Ishikawa (cell line): ENCODE measurements around the gene STEAP3.

Source experiments
- CEBPB ChIP-seq: IDR thresholded peaks from 2 replicates; pipeline ENCODE4 v1.6.1; 2012
- CREB1 ChIP-seq: IDR thresholded peaks from 2 replicates; pipeline ENCODE4 v1.6.1; 2012; ENCODE audit warnings: low read depth
- EGR1 ChIP-seq: IDR thresholded peaks from 2 replicates; pipeline ENCODE4 v1.6.1; 2012
- EP300 ChIP-seq: IDR thresholded peaks from 2 replicates; pipeline ENCODE4 v1.6.1; 2012; ENCODE audit warnings: borderline replicate concordance
- FOXM1 ChIP-seq: IDR thresholded peaks from 2 replicates; pipeline ENCODE4 v1.6.1; 2012; ENCODE audit warnings: low read depth, borderline replicate concordance
- MAX ChIP-seq: IDR thresholded peaks from 2 replicates; pipeline ENCODE4 v1.6.1; 2012
- NFIC ChIP-seq: IDR thresholded peaks from 2 replicates; pipeline ENCODE4 v1.6.1; 2012
- RAD21 ChIP-seq: IDR thresholded peaks from 2 replicates; pipeline ENCODE4 v1.6.1; 2012; ENCODE audit warnings: low read depth
- REST ChIP-seq: IDR thresholded peaks from 2 replicates; pipeline ENCODE4 v1.6.1; 2012; ENCODE audit warnings: low read depth, mild to moderate bottlenecking
- TAF1 ChIP-seq: IDR thresholded peaks from 2 replicates; pipeline ENCODE4 v1.6.1; 2012; ENCODE audit warnings: low read depth, mild to moderate bottlenecking
- TEAD4 ChIP-seq: IDR thresholded peaks from 2 replicates; pipeline ENCODE4 v1.6.1; 2012
- USF1 ChIP-seq: IDR thresholded peaks from 2 replicates; pipeline ENCODE4 v1.6.1; 2012
- YY1 ChIP-seq: IDR thresholded peaks from 2 replicates; pipeline ENCODE4 v1.6.1; 2012; ENCODE audit warnings: low read depth
- ZBTB7A ChIP-seq: IDR thresholded peaks from 2 replicates; pipeline ENCODE4 v1.6.1; 2012; ENCODE audit warnings: low read depth

GRCh38 chr2:119179991-119180390 lies 43.6 kb upstream of the STEAP3 start:
- TF ChIP-seq TEAD4 (no peak), RAD21 (no peak), CEBPB (no peak), USF1 (no peak), EP300 (no peak), NFIC (no peak), EGR1 (no peak), MAX (no peak), FOXM1 (no peak), YY1 (no peak), REST (no peak), ZBTB7A (no peak), CREB1 (no peak), TAF1 (no peak)
